ENCODE measurements around the gene PXDN.

DNA sequence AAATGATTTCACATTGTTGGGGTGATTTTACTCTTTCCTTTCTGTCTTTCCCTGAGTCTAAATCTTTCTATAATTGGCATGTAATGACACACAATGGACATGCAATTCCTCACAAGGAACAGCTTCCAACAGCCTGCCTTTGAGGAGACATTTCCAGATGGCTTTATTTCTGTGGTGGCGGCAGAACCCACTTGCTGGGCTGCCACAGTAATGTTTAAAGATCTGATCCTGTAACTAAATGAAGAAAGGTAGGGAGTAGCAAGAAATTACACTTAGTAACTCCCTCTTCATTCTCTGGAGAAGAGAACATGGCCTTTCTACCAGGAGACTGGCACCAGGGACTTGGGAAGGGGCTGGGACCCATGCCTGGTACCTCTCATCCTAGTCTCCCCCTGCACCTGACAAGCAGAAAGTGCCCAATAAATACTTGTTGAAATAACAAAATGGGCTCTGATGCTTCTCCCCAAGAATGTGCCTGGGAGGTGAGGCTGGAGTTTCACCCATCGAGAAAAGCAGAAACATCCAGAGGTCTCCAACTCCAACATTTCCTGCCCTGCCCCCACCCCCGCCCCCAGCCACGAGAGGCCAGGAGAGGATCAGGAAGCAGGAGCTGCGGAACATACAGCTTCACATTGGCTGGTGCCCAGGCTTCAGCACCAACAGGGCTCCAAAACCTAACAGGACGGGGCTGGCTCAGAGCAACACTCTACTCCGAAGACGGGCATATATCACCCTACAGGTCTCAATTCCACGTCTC lies 92.1 kb downstream of the PXDN start:
- TF ChIP-seq SKI (IDR thresholded peaks at IDR 0.05; ENCODE audit: partially characterized antibody) (no peak), MNT (IDR thresholded peaks at IDR 0.05) (no peak), ZNF143 (CRISPR knock-in tag; IDR thresholded peaks at IDR 0.05) (no peak), ELF4 (CRISPR knock-in tag; IDR thresholded peaks at IDR 0.05; ENCODE audit: borderline replicate concordance) (no peak), ARHGAP35 (CRISPR knock-in tag; IDR thresholded peaks at IDR 0.05; ENCODE audit: borderline replicate concordance) (no peak), ZNF232 (CRISPR knock-in tag; IDR thresholded peaks at IDR 0.05; ENCODE audit: borderline replicate concordance) (no peak), SP1 (IDR thresholded peaks at IDR 0.05) (no peak), SP1 (CRISPR knock-in tag; IDR thresholded peaks at IDR 0.05) (no peak), JUND (CRISPR knock-in tag; IDR thresholded peaks at IDR 0.05) (no peak)
- TF ChIP-seq, protein P1, sequence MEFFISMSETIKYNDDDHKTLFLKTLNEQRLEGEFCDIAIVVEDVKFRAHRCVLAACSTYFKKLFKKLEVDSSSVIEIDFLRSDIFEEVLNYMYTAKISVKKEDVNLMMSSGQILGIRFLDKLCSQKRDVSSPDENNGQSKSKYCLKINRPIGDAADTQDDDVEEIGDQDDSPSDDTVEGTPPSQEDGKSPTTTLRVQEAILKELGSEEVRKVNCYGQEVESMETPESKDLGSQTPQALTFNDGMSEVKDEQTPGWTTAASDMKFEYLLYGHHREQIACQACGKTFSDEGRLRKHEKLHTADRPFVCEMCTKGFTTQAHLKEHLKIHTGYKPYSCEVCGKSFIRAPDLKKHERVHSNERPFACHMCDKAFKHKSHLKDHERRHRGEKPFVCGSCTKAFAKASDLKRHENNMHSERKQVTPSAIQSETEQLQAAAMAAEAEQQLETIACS (CRISPR knock-in tag; IDR thresholded peaks at IDR 0.05) = no peak
